ENCODE measurements around the gene CASP5.
"Not testable (repeated sequence)": the region's sequence is repeated elsewhere in the genome, so short reads cannot be mapped to it uniquely, and the experiment has no call there.

CASP5 gene

DNA sequence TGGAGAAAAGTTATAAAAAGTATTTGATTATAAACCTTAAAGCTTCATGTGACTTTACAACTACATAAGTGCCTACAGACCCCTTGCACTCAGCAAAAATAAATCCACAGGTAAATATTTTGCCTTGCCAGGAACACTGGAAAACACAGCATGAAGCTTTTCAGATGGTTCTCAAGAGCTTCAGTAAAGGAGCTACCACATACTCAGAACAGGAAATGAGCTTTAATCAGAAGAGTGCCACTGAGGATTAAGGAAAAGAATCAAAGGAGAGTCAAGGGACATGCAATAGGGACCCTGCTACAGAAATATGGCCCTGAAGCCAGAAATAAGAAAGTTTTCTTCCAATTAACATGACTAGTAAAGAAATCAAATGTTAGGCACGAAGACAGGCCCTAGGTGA is 10.8 kb upstream of the CASP5 start:
- DNase-seq (ENCODE audit: low read depth): no peak

GRCh38 chr11:105033343-105033742 is 10.4 kb upstream of the CASP5 start:
- no peak for DNase-seq (ENCODE audit: low read depth)

- no peak for DNase-seq (ENCODE audit: low read depth)
Observed at GRCh38 chr11:105032495-105032894, 9.5 kb upstream of the CASP5 start.

DNA sequence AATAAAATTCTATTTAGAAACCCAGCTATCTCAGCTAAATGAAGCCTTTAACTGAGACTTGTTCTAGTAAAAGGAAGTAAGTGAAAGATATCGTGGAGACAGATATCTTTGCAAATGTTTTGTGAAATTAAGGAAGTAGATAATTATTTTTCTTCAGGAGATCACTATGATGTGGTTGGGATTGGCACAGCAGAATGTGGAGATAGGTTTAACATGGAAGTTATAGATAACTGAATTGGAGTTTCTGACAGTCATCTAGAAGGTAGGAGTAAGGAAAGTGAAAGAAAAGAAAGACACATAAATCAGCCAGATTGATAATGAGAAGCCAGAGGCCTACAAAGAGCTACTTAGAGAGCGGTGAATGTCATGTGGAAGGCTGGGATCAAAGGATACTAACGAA is 4.7 kb upstream of the CASP5 start:
- DNase-seq (ENCODE audit: low read depth): no peak

GRCh38 chr11:105024394-105024793 is 1.4 kb upstream of the CASP5 start:
- no peak for DNase-seq (ENCODE audit: low read depth)

GRCh38 chr11:105022527-105022926 is 441 bp downstream of the CASP5 start:
- no peak for DNase-seq (ENCODE audit: low read depth)

GRCh38 chr11:105007463-105007862 is 15.5 kb downstream of the CASP5 start:
- DNase-seq (ENCODE audit: low read depth): no peak

DNA sequence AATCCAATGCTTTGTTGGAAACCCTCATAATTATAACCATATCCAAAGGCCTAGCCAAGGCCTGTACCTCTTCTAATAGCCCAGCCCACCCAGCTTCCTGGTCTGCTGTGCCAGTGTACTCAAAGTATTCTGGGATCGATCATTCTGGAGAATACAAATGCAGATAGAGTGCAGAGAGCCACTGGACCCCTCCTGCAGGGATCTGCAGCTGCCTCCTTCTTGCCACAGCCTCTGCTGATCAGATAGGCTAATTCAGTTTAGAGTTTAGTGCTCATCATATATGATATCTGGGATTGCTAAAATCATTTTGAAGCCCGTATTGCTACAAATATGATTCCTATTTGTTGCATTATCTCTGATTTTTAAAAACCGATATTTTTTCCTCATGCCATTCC is 17.5 kb downstream of the CASP5 start:
- DNase-seq (ENCODE audit: low read depth): no peak

DNA sequence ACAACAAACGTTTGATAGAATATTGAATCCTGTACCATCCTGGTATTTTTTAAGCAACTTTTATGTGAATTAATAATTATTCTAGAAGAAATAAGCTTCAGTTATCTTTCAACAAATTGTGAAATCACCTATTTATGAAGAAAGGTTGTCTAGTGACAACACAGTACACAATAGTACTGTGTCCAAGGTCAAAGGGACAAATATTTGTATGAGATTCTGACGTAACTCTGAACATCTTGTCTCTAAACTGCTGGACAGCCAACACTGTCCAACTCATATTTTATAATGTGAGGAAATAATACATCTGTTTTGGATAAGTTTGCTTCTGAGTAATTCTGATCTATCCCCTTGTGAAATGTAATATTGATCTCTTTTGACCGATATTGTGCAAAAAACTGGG is 18.9 kb downstream of the CASP5 start:
- no peak for DNase-seq (ENCODE audit: low read depth)

GRCh38 chr11:105003151-105003550 is 19.8 kb downstream of the CASP5 start:
- no peak for DNase-seq (ENCODE audit: low read depth)

DNA sequence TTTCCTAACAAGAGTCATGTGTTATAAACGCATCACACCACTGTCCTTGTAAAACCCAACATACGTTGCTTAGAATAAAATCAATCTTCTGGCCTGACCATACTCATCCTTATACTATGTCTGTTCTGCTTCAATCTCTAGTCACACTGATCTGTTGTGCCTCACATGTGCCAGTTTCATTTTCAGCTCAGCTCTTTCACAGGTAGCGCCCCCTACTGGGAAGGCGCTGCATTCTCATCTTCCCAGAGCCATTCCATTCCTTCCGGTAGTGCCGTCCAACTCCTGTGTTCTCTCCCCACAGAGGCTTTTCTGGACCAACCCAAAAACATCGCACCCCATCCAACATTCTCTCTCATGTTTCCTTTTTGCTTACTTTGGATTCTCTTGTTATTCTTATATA is 22.2 kb downstream of the CASP5 start:
- DNase-seq (ENCODE audit: low read depth): peak; percentile 3

GRCh38 chr11:105000167-105000566 is 22.8 kb downstream of the CASP5 start:
- no peak for DNase-seq (ENCODE audit: low read depth)

DNA sequence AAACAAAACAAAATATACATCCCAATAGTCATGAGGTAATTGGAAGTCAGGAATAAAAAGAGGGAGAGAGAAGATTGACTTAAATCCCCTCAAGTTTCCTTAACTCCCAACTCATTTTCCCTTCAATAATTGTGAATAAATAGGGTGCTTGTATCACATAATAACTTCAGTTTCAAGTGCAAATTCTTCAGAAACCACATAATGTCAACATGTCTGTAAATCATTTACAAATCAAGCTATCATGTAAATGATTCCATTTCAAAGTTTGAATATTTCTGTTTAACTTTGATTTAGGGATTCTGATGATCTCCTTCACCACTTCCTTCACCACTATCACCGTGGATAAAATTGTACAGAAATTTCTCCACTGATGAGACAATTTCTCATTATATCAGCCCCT is 23.2 kb downstream of the CASP5 start:
- no peak for DNase-seq (ENCODE audit: low read depth)

GRCh38 chr11:104997288-104997687 is 25.7 kb downstream of the CASP5 start:
- no peak for DNase-seq (ENCODE audit: low read depth)

DNA sequence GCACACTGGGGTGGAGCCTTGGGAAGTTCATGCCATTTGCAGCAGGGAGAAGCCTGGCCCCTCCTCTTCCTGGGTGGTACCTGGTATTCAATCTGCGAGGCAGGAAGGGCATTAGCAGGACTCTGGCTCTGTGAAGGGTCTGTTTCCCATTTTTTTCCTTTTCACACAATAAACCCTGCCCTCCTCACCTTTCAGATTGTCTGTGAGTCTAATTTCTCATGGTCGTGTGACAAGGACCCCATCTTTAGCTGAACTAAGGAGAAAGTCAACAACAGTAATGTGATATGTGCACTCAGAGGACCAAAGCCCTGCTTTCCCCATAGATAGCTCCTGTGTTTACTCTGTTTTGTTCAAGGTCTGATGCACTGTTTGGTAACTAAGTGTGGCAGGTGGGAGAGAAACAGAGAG is 28.0 kb downstream of the CASP5 start:
- DNase-seq (ENCODE audit: low read depth): no peak

DNA sequence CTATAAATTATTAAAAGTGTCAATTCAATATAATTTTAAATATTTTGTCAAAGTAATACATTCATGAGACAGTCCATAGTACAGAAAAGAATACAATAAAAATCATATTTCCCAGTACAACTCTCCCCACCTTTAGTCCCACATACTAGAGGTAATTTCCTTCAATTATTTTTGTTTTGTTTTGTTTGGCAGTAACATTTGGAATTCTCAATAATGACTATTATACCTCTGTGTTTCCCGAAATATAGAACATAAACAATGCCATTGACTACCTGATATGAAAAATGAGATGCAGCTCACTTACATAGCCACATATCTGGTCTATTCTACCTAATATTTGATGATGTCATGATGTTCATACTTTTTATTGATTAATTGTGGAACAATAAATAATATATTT is 30.2 kb downstream of the CASP5 start:
- no peak for DNase-seq (ENCODE audit: low read depth)

DNA sequence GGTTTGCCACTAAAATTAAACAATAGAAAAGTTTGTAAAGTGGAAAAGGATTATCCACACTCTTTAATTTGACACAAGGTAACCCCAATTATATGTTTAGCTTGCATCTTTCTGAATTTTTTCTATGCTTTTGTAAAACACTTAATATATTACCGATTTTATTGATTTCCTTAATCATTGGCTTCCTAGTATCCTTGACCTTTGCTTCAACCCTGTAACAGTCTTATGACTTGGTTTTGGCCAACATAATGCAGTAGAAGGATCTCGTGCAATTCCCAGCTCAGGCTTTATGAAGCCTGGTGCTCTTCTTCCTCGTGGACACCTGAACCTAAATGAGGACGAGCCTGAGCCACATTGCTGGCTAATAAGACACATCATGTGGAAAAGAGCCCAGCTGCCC is 31.0 kb downstream of the CASP5 start:
- DNase-seq (ENCODE audit: low read depth): no peak

GRCh38 chr11:104984808-104985207 is 38.2 kb downstream of the CASP5 start:
- no peak for DNase-seq (ENCODE audit: low read depth)

- DNase-seq (ENCODE audit: low read depth): no peak
Observed at GRCh38 chr11:104979839-104980238, 43.1 kb downstream of the CASP5 start.

DNA sequence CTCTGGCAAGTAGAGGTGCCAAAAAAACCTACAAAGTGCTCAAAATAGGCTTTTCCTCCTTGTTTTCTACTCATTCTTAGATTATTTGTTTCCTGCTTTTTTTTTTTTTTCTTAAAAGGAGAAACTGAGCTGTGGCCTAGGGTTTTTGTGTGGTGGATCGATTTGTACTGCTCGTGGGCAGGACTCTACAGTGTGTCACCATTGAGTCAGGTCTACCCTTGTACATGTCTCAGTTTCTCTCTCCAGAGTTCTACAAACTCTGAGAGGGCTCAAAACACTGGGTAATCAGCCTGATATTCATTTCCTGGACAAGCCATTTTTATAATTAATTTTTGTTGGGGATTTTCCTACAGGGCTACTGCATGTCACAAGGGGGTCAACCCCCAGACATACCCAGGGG is 49.4 kb downstream of the CASP5 start:
- no peak for DNase-seq (ENCODE audit: low read depth)

DNA sequence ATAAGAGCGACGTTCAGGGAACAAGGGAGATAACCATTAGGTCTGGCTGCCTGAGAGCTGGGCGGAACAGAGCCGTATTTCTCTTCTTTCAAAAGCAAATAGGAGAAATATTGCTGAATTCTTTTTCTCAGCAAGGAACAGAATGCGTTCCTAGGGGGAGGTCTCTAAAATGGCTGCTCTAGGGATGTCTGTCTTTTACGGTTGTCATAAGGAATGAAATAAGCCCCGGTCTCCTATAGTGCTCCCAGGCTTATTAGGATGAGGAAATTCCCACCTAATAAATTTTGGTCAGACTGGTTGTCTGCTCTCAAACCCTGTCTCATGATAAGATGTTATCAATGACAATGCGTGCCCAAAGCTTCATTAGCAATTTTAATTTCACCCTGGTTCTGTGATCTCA is 50.0 kb downstream of the CASP5 start:
- DNase-seq (ENCODE audit: low read depth): not testable (repeated sequence)

DNA sequence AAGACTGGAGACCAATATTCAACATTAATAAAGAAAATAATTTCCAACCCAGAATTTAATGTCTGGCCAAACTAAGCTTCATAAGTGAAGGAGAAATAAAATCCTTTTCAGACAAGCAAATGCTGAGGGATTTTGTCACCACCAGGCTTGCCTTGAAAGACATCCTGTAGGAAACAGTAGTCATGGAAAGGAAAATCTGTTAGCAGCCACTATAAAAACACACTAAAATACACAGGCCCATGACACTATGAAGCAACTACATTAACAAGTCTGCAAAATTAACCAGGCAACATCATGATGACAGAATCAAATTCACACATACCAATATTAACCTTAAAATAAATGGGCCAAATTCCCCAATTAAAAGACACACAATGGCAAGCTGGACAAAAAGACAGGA is 52.2 kb downstream of the CASP5 start:
- DNase-seq (ENCODE audit: low read depth): no peak

DNA sequence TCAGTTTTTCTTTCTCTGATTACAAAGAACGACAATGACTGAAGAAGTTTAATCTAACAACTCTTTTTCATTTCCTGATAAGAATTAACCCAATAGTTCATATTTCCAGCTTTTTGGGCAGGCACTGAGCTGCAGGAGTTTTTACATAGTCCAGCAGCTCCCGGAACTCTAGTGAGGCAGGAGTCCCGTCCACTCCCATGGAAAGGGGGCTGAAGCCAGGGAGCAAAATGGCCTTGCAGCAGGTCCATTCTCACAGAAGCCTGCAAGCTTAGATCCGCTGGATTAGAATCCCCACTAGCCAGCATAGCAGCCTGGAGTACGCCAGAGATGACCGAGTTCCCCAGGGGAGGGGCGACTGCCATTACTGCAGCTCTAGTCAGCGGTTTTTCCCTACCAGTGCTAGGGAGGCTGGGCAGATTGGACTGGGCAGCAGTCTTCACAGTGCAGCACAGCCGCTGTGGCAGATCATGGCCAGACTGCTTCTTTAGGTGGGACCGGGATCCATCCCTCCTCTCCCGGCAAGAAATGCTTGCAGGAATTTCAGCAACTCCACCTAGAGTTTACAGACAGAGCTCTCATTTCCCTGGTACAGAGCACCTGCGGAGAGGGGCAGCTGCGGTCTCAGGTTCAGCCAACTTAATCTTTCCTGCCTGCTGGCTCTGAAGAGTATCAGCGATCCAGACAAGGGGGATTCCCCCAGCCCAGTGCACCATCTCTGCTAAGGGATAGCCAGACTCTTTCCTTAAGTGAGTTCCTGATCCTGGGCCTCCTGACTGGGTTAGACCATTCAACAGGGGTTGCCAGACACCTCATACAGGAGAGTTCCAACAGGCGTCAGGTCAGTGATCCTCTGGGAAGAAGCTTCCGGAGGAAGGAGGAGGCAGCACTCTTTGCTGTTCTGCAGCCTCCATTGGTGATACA is 53.9 kb downstream of the CASP5 start:
- DNase-seq (ENCODE audit: low read depth): no peak

- DNase-seq (ENCODE audit: low read depth): no peak
Observed at GRCh38 chr11:104968355-104968855, 54.6 kb downstream of the CASP5 start, which contains the start of gene CASP4. Gene CASP4 (minus strand): TSS chr11:104968574. CDS start chr11:104968525, 49 bp downstream.
